Measurements from ENCODE around the gene FLACC1.

FLACC1 gene

GRCh38 chr2:201273330-201273983 lies 83.7 kb downstream of the FLACC1 start:
- no peak for TF ChIP-seq CTCF (IDR thresholded peaks at IDR 0.05; ENCODE audit: extremely low read depth, insufficient read depth, missing control alignments)
- in situ Hi-C loops (cut with MboI; ENCODE audit: low pct_unique_long_range_greater_than_20kb, low sequenced_read_pairs, unreplicated experiment): no loop called here
- no peak for DNase-seq (ENCODE audit: low spot score)

GRCh38 chr2:201271917-201272316 lies 85.2 kb downstream of the FLACC1 start:
- TF ChIP-seq CTCF (IDR thresholded peaks at IDR 0.05; ENCODE audit: extremely low read depth, insufficient read depth, missing control alignments): no peak
- no peak for DNase-seq (ENCODE audit: low spot score)
- in situ Hi-C loops (cut with MboI; ENCODE audit: low pct_unique_long_range_greater_than_20kb, low sequenced_read_pairs, unreplicated experiment): no loop called here

GRCh38 chr2:201270293-201271001 lies 86.7 kb downstream of the FLACC1 start:
- TF ChIP-seq CTCF (IDR thresholded peaks at IDR 0.05; ENCODE audit: extremely low read depth, insufficient read depth, missing control alignments): no peak
- DNase-seq (ENCODE audit: low spot score): no peak
- in situ Hi-C loops (cut with MboI; ENCODE audit: low pct_unique_long_range_greater_than_20kb, low sequenced_read_pairs, unreplicated experiment): no loop called here

GRCh38 chr2:201269764-201270163 lies 87.4 kb downstream of the FLACC1 start:
- in situ Hi-C loops (cut with MboI; ENCODE audit: low pct_unique_long_range_greater_than_20kb, low sequenced_read_pairs, unreplicated experiment): no loop called here
- no peak for DNase-seq (ENCODE audit: low spot score)
- TF ChIP-seq CTCF (IDR thresholded peaks at IDR 0.05; ENCODE audit: extremely low read depth, insufficient read depth, missing control alignments): no peak

- in situ Hi-C loops (cut with MboI; ENCODE audit: low pct_unique_long_range_greater_than_20kb, low sequenced_read_pairs, unreplicated experiment): no loop called here
- DNase-seq (ENCODE audit: low spot score): no peak
- TF ChIP-seq CTCF (IDR thresholded peaks at IDR 0.05; ENCODE audit: extremely low read depth, insufficient read depth, missing control alignments): no peak
Observed at GRCh38 chr2:201267278-201268030, 89.7 kb downstream of the FLACC1 start.

- TF ChIP-seq CTCF (IDR thresholded peaks at IDR 0.05; ENCODE audit: extremely low read depth, insufficient read depth, missing control alignments): no peak
- DNase-seq (ENCODE audit: low spot score): no peak
- in situ Hi-C loops (cut with MboI; ENCODE audit: low pct_unique_long_range_greater_than_20kb, low sequenced_read_pairs, unreplicated experiment): no loop called here
Observed at GRCh38 chr2:201266629-201267028, 90.5 kb downstream of the FLACC1 start.
